ENCODE results near the gene SEMA4B. TPM values are rescaled to one million over a fixed set of nuclear protein-coding genes. Genes with fewer than 3 reads are reported as not detected.
"Not testable (repeated sequence)": the region's sequence is repeated elsewhere in the genome, so short reads cannot be mapped to it uniquely, and the experiment has no call there.

SEMA4B gene
- polyA plus RNA-seq, result 10 to 100 TPM in 2 of 3 donors, 1 to 10 TPM in 1; 4.7 to 39.1 (median 23.3) TPM

GRCh38 chr15:90201130-90201943 lies at the start of gene SEMA4B:
Gene SEMA4B, plus strand, starts transcription at chr15:90201330. Its CDS starts 249 bp downstream, at chr15:90201579.
- H3K27ac ChIP-seq (ENCODE audit: low read depth, low read length), result peak within 1 kb of the TSS; percentile 0
- WGBS, 3 donors, result 0 to 1% (median 1%) methylated on average over 47 to 86 of the region's 88 CpGs

GRCh38 chr15:90151989-90152645 lies 49.0 kb upstream of the SEMA4B start:
- no peak overlapping the region for H3K27ac ChIP-seq (ENCODE audit: low read depth, low read length)
- WGBS, 3 donors, result 63 to 66% (median 63%) methylated on average over 10 of the region's 10 CpGs

GRCh38 chr15:90153658-90154057 lies 47.5 kb upstream of the SEMA4B start:
- WGBS, 3 donors, result 82 to 91% (median 90%) methylated on average over 6 of the region's 6 CpGs

GRCh38 chr15:90154246-90154645 lies 46.9 kb upstream of the SEMA4B start:
- WGBS, 3 donors, result 74 to 93% (median 91%) methylated on average over 5 of the region's 5 CpGs
- no peak overlapping the region for H3K27ac ChIP-seq (ENCODE audit: low read depth, low read length)

More at GRCh38 chr15:90153658-90154057, 47.5 kb upstream of the SEMA4B start:
- H3K27ac ChIP-seq (ENCODE audit: low read depth, low read length), result no peak overlapping the region

GRCh38 chr15:90154861-90155626 lies 46.1 kb upstream of the SEMA4B start:
- WGBS, 3 donors, result 35 to 63% (median 62%) methylated on average over 16 of the region's 16 CpGs
- H3K27ac ChIP-seq (ENCODE audit: low read depth, low read length), result no peak overlapping the region

GRCh38 chr15:90159213-90159612 lies 41.9 kb upstream of the SEMA4B start:
- WGBS, 3 donors, result 76 to 91% (median 81%) methylated on average over 2 of the region's 2 CpGs
- no peak overlapping the region for H3K27ac ChIP-seq (ENCODE audit: low read depth, low read length)

GRCh38 chr15:90160781-90161727 lies 40.1 kb upstream of the SEMA4B start:
- no peak overlapping the region for H3K27ac ChIP-seq (ENCODE audit: low read depth, low read length)

GRCh38 chr15:90161950-90162361 lies 39.2 kb upstream of the SEMA4B start:
- 53 to 75% (median 68%) methylated on average over 4 of the region's 4 CpGs for WGBS, 3 donors

More at GRCh38 chr15:90160781-90161727, 40.1 kb upstream of the SEMA4B start:
- WGBS, 3 donors, result 32 to 85% (median 82%) methylated on average over 14 of the region's 14 CpGs

GRCh38 chr15:90162956-90163355 lies 38.2 kb upstream of the SEMA4B start:
- H3K27ac ChIP-seq (ENCODE audit: low read depth, low read length), result no peak overlapping the region
- 70 to 85% (median 74%) methylated on average over 9 of the region's 9 CpGs for WGBS, 3 donors

More at GRCh38 chr15:90161950-90162361, 39.2 kb upstream of the SEMA4B start:
- H3K27ac ChIP-seq (ENCODE audit: low read depth, low read length), result no peak overlapping the region

GRCh38 chr15:90164239-90164638 lies 36.9 kb upstream of the SEMA4B start:
- WGBS, 3 donors, result 95 to 100% (median 95%) methylated on average over 3 of the region's 3 CpGs
- H3K27ac ChIP-seq (ENCODE audit: low read depth, low read length), result not testable (repeated sequence)

- no peak overlapping the region for H3K27ac ChIP-seq (ENCODE audit: low read depth, low read length)
- 100% methylated on average over 1 of the region's 1 CpG for WGBS, 3 donors
Observed at GRCh38 chr15:90165157-90165556, 36.0 kb upstream of the SEMA4B start.

- 36 to 48% (median 38%) methylated on average over 14 of the region's 14 CpGs for WGBS, 3 donors
- no peak overlapping the region for H3K27ac ChIP-seq (ENCODE audit: low read depth, low read length)
Observed at GRCh38 chr15:90165659-90166489, 35.3 kb upstream of the SEMA4B start.

GRCh38 chr15:90167121-90167520 lies 34.0 kb upstream of the SEMA4B start:
- no peak overlapping the region for H3K27ac ChIP-seq (ENCODE audit: low read depth, low read length)
- 91 to 99% (median 97%) methylated on average over 4 of the region's 4 CpGs for WGBS, 3 donors

- H3K27ac ChIP-seq (ENCODE audit: low read depth, low read length), result no peak overlapping the region
Observed at GRCh38 chr15:90171623-90172022, 29.5 kb upstream of the SEMA4B start.

GRCh38 chr15:90173372-90173771 lies 27.8 kb upstream of the SEMA4B start:
- WGBS, 3 donors, result 29 to 94% (median 86%) methylated on average over 7 of the region's 7 CpGs
- no peak overlapping the region for H3K27ac ChIP-seq (ENCODE audit: low read depth, low read length)

More at GRCh38 chr15:90171623-90172022, 29.5 kb upstream of the SEMA4B start:
- WGBS, 3 donors, result 41 to 86% (median 53%) methylated on average over 1 of the region's 1 CpG

GRCh38 chr15:90174140-90174875 lies 26.8 kb upstream of the SEMA4B start:
- H3K27ac ChIP-seq (ENCODE audit: low read depth, low read length), result no peak overlapping the region
- 58 to 72% (median 66%) methylated on average over 25 of the region's 25 CpGs for WGBS, 3 donors

Measured in adipose tissue (tissue), 3 donors.